Heart left ventricle (tissue), 13 donors: ENCODE measurements around the gene MANF.

Experiments
- CTCF ChIP-seq, 12 donors: fragments of 200-600 bp; sonication (generic) in 4 of 12; IDR thresholded peaks; one replicate each; pipeline versions ENCODE4 v1.5.0 to v1.8.0; 2018 to 2022; ENCODE audit warnings: antibody characterized with exemption in 12 of 12, mild to moderate bottlenecking in 5 of 12
- POLR2A ChIP-seq, 2 donors: fragments of 450-650 bp; IDR thresholded peaks; one replicate each; pipeline ENCODE4 v1.6.1; 2017; ENCODE audit warnings: antibody characterized with exemption in 2 of 2, mild to moderate bottlenecking in 2 of 2, moderate library complexity in 2 of 2
- donor health status: ischemic (EF 13 %, LVEDD 7.1; RV severe dilation, severe dysfunction).
- donor health status: DM: no; HTN: yes; CAD: no.
- donor health status: DM: no; HTN: no; CAD: no.
- donor health status: ischemic (EF 25% LVEDD 6.9; RV normal size, moderate dysfunction).
- donor health status: ischemic (EF 25% LVEDD 5.7; RV mildly dilated, moderate dysfunction).
- donor health status: ischemic (EF 35%, LVEDD 5.7; RV mildly dilated, moderate dysfunction).
- donor health status: nonischemic (EF 11% LVEDD 7.7; RV severe dilation, severe dysfunction).
- donor health status: DM: yes; HTN: yes; CAD: no.
- donor health status: PGD.
- donor health status: ischemic (EF 29% LVEDD 5.4; RV normal size, mild dysfunction).
- donor health status: nonischemic (EF 23%, LVEDD 6.1; RV moderate dilation, normal function).

DNA sequence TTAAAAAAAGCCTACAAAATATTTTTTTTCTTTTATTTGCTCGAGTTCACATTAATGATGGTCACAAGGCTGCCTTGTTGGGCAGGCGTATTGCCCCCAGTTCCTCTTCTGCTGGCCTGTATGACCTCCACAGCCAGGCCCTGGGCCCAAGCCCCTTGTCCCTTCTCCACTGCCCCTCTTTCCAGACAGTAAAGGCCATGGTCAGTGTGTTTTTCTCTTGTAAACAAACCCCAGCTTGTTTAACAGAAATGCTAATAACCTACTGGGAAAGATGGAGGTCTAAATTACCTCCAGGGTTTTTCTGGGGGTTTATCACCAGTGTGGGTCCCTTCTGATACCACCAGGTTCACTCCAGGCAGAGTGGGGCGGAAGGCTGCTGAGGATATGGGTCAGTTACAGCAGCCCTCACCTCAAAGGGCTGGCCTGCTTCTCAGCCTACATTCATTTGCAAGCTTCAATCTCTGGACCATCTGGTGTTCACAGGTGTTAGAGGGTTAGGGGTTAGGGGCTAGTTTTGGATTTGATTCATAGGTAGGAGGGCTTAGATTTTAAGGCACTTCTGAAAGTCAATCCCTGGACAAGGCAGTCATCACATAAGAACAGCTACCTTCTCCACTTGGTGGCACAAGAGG is 2.0 kb upstream of the MANF start:
- TF ChIP-seq CTCF (IDR thresholded peaks at IDR 0.05) (no peak), POLR2A (IDR thresholded peaks at IDR 0.05) (no peak)
